A549 (cell line): Measurements from ENCODE around the gene CBX5.

ENCODE experiments used
- CTCF ChIP-seq: fragments of >200 bp; sonication (Bioruptor Twin); formaldehyde crosslinking; IDR thresholded peaks from 3 replicates; pipeline ENCODE4 v1.5.1; 2016
- EP300 ChIP-seq, 2 experiments: fragments of >200 bp; sonication (Bioruptor Twin); formaldehyde crosslinking; IDR thresholded peaks; 2 replicates in 1 of 2; 3 replicates in 1 of 2; pipeline ENCODE4 v1.6.1; 2016 to 2017
- ESRRA ChIP-seq: fragments of 150-350 bp; IDR thresholded peaks from 2 replicates; pipeline ENCODE4 v1.6.1; 2014; ENCODE audit warnings: mild to moderate bottlenecking, low read length, borderline replicate concordance
- HEYL ChIP-seq: fragments of 250-450 bp; sonication (Bioruptor Pico); IDR thresholded peaks from 2 replicates; pipeline ENCODE4 v1.8.0; 2021; ENCODE audit warnings: mild to moderate bottlenecking, moderate library complexity
- MAX ChIP-seq: IDR thresholded peaks from 2 replicates; pipeline ENCODE4 v1.6.1; 2012
- RAD21 ChIP-seq, 2 experiments: fragments of >200 bp in 1 of 2; sonication (Bioruptor Twin) in 1 of 2; formaldehyde crosslinking in 1 of 2; IDR thresholded peaks in 1 of 2; conservative IDR thresholded peaks in 1 of 2; 2 replicates in 1 of 2; 3 replicates in 1 of 2; pipeline ENCODE4 v1.6.1; 2012 to 2018; ENCODE audit warnings: inconsistent platforms in 1 of 2
- RFX5 ChIP-seq: fragments of 450-650 bp; IDR thresholded peaks from 2 replicates; pipeline ENCODE4 v1.7.1; 2014; ENCODE audit warnings: antibody characterized with exemption, mild to moderate bottlenecking, moderate library complexity
- SREBF2 ChIP-seq: fragments of 450-650 bp; IDR thresholded peaks from 2 replicates; pipeline ENCODE4 v1.6.1; 2014; ENCODE audit warnings: mild to moderate bottlenecking, moderate library complexity
- USF2 ChIP-seq: fragments of 450-650 bp; IDR thresholded peaks from 2 replicates; pipeline ENCODE4 v1.6.1; 2014; ENCODE audit warnings: antibody characterized with exemption

GRCh38 chr12:54279227-54279631, 693 bp downstream of the CBX5 start:
- TF ChIP-seq CTCF: no peak
- TF ChIP-seq RFX5: no peak
- TF ChIP-seq SREBF2: no peak
- TF ChIP-seq RAD21 (conservative IDR thresholded peaks at IDR 0.05 in 1 of 2, IDR thresholded peaks at IDR 0.05 in 1 of 2): no peak
- TF ChIP-seq ESRRA: no peak
- TF ChIP-seq EP300 (IDR thresholded peaks at IDR 0.05): no peak
- TF ChIP-seq USF2: no peak
- TF ChIP-seq HEYL: no peak
- TF ChIP-seq MAX: no peak
